ENCODE results near the gene ADCY2. TPM values are rescaled to one million over a fixed set of nuclear protein-coding genes. Genes with fewer than 3 reads are reported as not detected.

ADCY2 gene
- total and polyA plus RNA-seq, 3 experiments from 2014 or later, result not detected

GRCh38 chr5:7391814-7392692 is 3.9 kb upstream of the ADCY2 start:
- Histone ChIP-seq H3K27ac (ENCODE audit: low read depth, low read length) (no peak overlapping the region), H3K27me3 (ENCODE audit: insufficient read depth, low read length, poor library complexity, severe bottlenecking) (peaks cover 2% of the 10 kb centered on the region), H3K4me3 (ENCODE audit: low read length) (no peak overlapping the region), H3K36me3 (ENCODE audit: insufficient read depth, low read length) (no peaks in the 10 kb centered on the region), H3K9me3 (ENCODE audit: low read length) (no peaks in the 10 kb centered on the region), H3K4me1 (ENCODE audit: insufficient read depth, low read length) (no peaks in the 10 kb centered on the region)
- ChIA-PET CTCF (no interaction called here), POLR2A (no interaction called here)
- no peak overlapping the region for H3K27ac Mint-ChIP-seq
- DNase-seq, result no peak
- peaks cover 6 to 18% of the 10 kb centered on the region in 2 donors for H3K27me3 Mint-ChIP-seq
- peaks cover 0 to 16% (median 0%) of the 10 kb centered on the region in 5 donors for H3K9me3 Mint-ChIP-seq
- no peak overlapping the region for H3K4me3 Mint-ChIP-seq
- peaks cover 0 to 5% (median 4%) of the 10 kb centered on the region in 3 donors for H3K4me1 Mint-ChIP-seq
- H3K36me3 Mint-ChIP-seq, result no peaks in the 10 kb centered on the region

GRCh38 chr5:7392693-7393024 is 3.3 kb upstream of the ADCY2 start:
- H3K36me3 Mint-ChIP-seq, result no peaks in the 10 kb centered on the region

DNA sequence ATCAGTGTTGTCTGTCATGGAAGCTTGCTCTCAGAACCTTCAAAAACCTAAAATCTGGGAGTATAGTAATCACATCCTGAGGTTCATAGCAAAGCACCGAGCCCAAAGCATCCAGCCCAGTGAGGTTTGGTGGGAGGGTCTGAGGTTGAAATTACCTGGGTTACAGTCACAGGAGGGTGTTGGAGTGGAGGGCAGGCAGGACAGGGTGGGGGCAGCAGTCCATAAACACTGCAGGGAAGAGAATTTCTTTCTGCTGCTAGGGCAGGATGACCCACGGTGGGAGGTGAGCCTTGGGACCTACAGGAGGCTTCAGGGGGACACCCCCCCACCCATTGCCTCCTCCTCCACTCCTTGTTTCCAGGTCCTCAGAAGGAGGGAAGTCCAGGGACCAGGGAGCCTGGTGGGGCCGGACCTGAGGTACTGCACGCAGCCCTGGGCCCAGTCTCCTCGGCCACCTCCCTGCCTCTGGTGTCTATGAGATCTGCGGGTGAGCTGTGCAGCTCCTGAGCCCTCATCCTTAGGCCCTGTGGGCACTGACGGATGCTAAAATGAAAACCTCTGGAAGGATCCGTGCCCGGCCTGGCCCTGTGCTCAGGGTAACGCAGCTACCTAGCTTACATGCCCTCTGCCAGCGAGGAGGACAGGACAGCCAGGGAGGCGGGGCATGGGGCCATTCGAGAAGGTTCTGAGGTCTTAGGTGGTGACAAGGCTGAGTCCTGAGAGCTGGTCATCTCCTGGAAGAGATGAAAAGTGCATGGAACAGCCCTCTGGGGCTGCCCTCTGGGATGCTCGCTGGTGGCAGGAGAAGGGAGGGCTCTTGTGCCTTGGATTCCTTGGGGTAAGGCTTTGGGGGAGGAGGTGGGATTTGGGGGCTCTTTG is 1.8 kb upstream of the ADCY2 start:
- H3K36me3 ChIP-seq (ENCODE audit: insufficient read depth, low read length), result no peaks in the 10 kb centered on the region
- no peak for DNase-seq
- H3K27ac Mint-ChIP-seq, result no peak overlapping the region
- ChIA-PET POLR2A (no interaction called here), CTCF (no interaction called here)
- no peaks in the 10 kb centered on the region for H3K4me1 ChIP-seq (ENCODE audit: insufficient read depth, low read length)
- H3K9me3 ChIP-seq (ENCODE audit: low read length), result no peaks in the 10 kb centered on the region
- peaks cover 0 to 18% (median 4%) of the 10 kb centered on the region in 5 donors for H3K9me3 Mint-ChIP-seq
- peaks cover 4% of the 10 kb centered on the region for H3K27me3 ChIP-seq (ENCODE audit: insufficient read depth, low read length, poor library complexity, severe bottlenecking)
- peaks cover 0 to 6% (median 4%) of the 10 kb centered on the region in 3 donors for H3K4me1 Mint-ChIP-seq
- peak overlapping the region in 1 of 7 donors; percentile 86 for H3K4me3 Mint-ChIP-seq
- no peak overlapping the region for H3K4me3 ChIP-seq (ENCODE audit: low read length)
- no peaks in the 10 kb centered on the region for H3K36me3 Mint-ChIP-seq
- no peak overlapping the region for H3K27ac ChIP-seq (ENCODE audit: low read depth, low read length)
- H3K27me3 Mint-ChIP-seq, result peaks cover 7 to 35% of the 10 kb centered on the region in 2 donors

More at GRCh38 chr5:7392693-7393024, 3.3 kb upstream of the ADCY2 start:
- no peak overlapping the region for H3K27ac Mint-ChIP-seq
- Histone ChIP-seq H3K9me3 (ENCODE audit: low read length) (no peaks in the 10 kb centered on the region), H3K4me3 (ENCODE audit: low read length) (no peak overlapping the region), H3K36me3 (ENCODE audit: insufficient read depth, low read length) (no peaks in the 10 kb centered on the region), H3K4me1 (ENCODE audit: insufficient read depth, low read length) (no peaks in the 10 kb centered on the region), H3K27ac (ENCODE audit: low read depth, low read length) (no peak overlapping the region), H3K27me3 (ENCODE audit: insufficient read depth, low read length, poor library complexity, severe bottlenecking) (peaks cover 4% of the 10 kb centered on the region)
- peaks cover 0 to 6% (median 4%) of the 10 kb centered on the region in 3 donors for H3K4me1 Mint-ChIP-seq
- no peak for DNase-seq
- ChIA-PET POLR2A (no interaction called here), CTCF (no interaction called here)
- H3K4me3 Mint-ChIP-seq, result no peak overlapping the region
- peaks cover 0 to 18% (median 0%) of the 10 kb centered on the region in 5 donors for H3K9me3 Mint-ChIP-seq
- H3K27me3 Mint-ChIP-seq, result peaks cover 7 to 24% of the 10 kb centered on the region in 2 donors

DNA sequence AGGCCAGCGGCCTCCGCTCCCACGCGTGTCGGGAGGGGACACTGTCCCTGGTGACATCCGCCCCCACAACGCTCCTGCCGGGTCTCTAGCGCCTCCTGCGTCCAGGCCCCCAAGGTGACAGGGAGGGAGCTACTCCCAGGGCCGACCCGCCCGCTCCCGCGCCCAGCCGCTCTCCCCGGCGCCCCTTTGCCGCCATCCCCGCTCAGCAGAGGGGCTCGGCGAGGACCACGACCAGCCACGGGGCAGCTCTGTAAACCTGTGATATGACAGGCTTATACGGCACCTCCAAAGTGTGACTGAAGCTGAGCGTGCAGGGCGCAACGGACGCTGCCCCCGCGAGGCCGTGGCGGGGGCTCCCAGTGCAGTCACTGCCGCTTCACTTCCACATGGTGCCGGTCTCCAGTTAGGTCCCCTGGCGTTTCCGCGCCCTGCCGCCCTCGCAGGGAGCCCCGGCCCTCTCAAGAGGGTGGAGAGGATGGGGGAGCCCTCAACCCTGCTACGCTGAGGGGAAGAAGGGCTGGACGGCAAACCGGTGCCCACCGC is 978 bp upstream of the ADCY2 start:
- Mint-ChIP-seq H3K9me3 (peaks cover 0 to 18% (median 4%) of the 10 kb centered on the region in 5 donors), H3K4me3 (no peak overlapping the region), H3K27ac (no peak overlapping the region), H3K36me3 (no peaks in the 10 kb centered on the region), H3K4me1 (peaks cover 0 to 6% (median 4%) of the 10 kb centered on the region in 3 donors), H3K27me3 (peaks cover 7 to 35% of the 10 kb centered on the region in 2 donors)
- Histone ChIP-seq H3K4me1 (ENCODE audit: insufficient read depth, low read length) (no peaks in the 10 kb centered on the region), H3K36me3 (ENCODE audit: insufficient read depth, low read length) (no peaks in the 10 kb centered on the region), H3K4me3 (ENCODE audit: low read length) (no peak overlapping the region), H3K27ac (ENCODE audit: low read depth, low read length) (no peak overlapping the region), H3K9me3 (ENCODE audit: low read length) (no peaks in the 10 kb centered on the region), H3K27me3 (ENCODE audit: insufficient read depth, low read length, poor library complexity, severe bottlenecking) (peaks cover 4% of the 10 kb centered on the region)
- DNase-seq, result no peak
- CTCF ChIA-PET, result no interaction called here
- POLR2A ChIA-PET, result no interaction called here

- Histone ChIP-seq H3K27ac (ENCODE audit: low read depth, low read length) (no peak overlapping the region), H3K36me3 (ENCODE audit: insufficient read depth, low read length) (no peaks in the 10 kb centered on the region), H3K4me3 (ENCODE audit: low read length) (no peak overlapping the region), H3K27me3 (ENCODE audit: insufficient read depth, low read length, poor library complexity, severe bottlenecking) (peaks cover 4% of the 10 kb centered on the region), H3K4me1 (ENCODE audit: insufficient read depth, low read length) (no peaks in the 10 kb centered on the region), H3K9me3 (ENCODE audit: low read length) (no peaks in the 10 kb centered on the region)
- peaks cover 0 to 18% (median 4%) of the 10 kb centered on the region in 5 donors for H3K9me3 Mint-ChIP-seq
- ChIA-PET CTCF (no interaction called here), POLR2A (no interaction called here)
- no peak overlapping the region for H3K4me3 Mint-ChIP-seq
- H3K27me3 Mint-ChIP-seq, result peaks cover 7 to 35% of the 10 kb centered on the region in 2 donors
- no peak for DNase-seq
- H3K27ac Mint-ChIP-seq, result no peak overlapping the region
- H3K36me3 Mint-ChIP-seq, result no peaks in the 10 kb centered on the region
- peaks cover 0 to 6% (median 4%) of the 10 kb centered on the region in 3 donors for H3K4me1 Mint-ChIP-seq
Measured at GRCh38 chr5:7395432-7395946, 449 bp upstream of the ADCY2 start.

- POLR2A ChIA-PET, result no interaction called here
- peaks cover 4% of the 10 kb centered on the region for H3K27me3 ChIP-seq (ENCODE audit: insufficient read depth, low read length, poor library complexity, severe bottlenecking)
- H3K27ac Mint-ChIP-seq, result no peak overlapping the region
- no peak overlapping the region for H3K27ac ChIP-seq (ENCODE audit: low read depth, low read length)
- no peak for DNase-seq
- peaks cover 7 to 35% of the 10 kb centered on the region in 2 donors for H3K27me3 Mint-ChIP-seq
- H3K36me3 ChIP-seq (ENCODE audit: insufficient read depth, low read length), result no peaks in the 10 kb centered on the region
- peak overlapping the region in 1 of 7 donors; percentile 70 for H3K4me3 Mint-ChIP-seq
- H3K36me3 Mint-ChIP-seq, result no peaks in the 10 kb centered on the region
- H3K4me3 ChIP-seq (ENCODE audit: low read length), result no peak overlapping the region
- H3K9me3 Mint-ChIP-seq, result peaks cover 0 to 17% (median 4%) of the 10 kb centered on the region in 5 donors
- H3K4me1 Mint-ChIP-seq, result peaks cover 0 to 6% (median 4%) of the 10 kb centered on the region in 3 donors
- no peaks in the 10 kb centered on the region for H3K9me3 ChIP-seq (ENCODE audit: low read length)
- H3K4me1 ChIP-seq (ENCODE audit: insufficient read depth, low read length), result no peaks in the 10 kb centered on the region
- CTCF ChIA-PET, result no interaction called here
Measured at GRCh38 chr5:7396713-7397454, 946 bp downstream of the ADCY2 start.

GRCh38 chr5:7397937-7398336 is 2.0 kb downstream of the ADCY2 start:
- Mint-ChIP-seq H3K27ac (no peak overlapping the region), H3K36me3 (no peaks in the 10 kb centered on the region), H3K4me1 (peaks cover 0 to 6% (median 4%) of the 10 kb centered on the region in 3 donors), H3K4me3 (no peak overlapping the region), H3K9me3 (peaks cover 0 to 16% (median 4%) of the 10 kb centered on the region in 5 donors), H3K27me3 (peaks cover 7 to 32% of the 10 kb centered on the region in 2 donors)
- Histone ChIP-seq H3K36me3 (ENCODE audit: insufficient read depth, low read length) (no peaks in the 10 kb centered on the region), H3K9me3 (ENCODE audit: low read length) (no peaks in the 10 kb centered on the region), H3K4me3 (ENCODE audit: low read length) (no peak overlapping the region), H3K4me1 (ENCODE audit: insufficient read depth, low read length) (no peaks in the 10 kb centered on the region), H3K27me3 (ENCODE audit: insufficient read depth, low read length, poor library complexity, severe bottlenecking) (peaks cover 4% of the 10 kb centered on the region), H3K27ac (ENCODE audit: low read depth, low read length) (no peak overlapping the region)
- ChIA-PET POLR2A (no interaction called here), CTCF (no interaction called here)
- no peak for DNase-seq
